GM12801 (cell line): ENCODE data around the gene GRIN1.

Source experiments
- TF ChIP-seq, protein P1 (sequence below): IDR thresholded peaks from one replicate; pipeline ENCODE4 v1.5.1; 2011; ENCODE audit warnings: control low read depth; ENCODE audit not compliant: insufficient read length; ENCODE audit errors: extremely low read depth

The GRIN1 gene

DNA sequence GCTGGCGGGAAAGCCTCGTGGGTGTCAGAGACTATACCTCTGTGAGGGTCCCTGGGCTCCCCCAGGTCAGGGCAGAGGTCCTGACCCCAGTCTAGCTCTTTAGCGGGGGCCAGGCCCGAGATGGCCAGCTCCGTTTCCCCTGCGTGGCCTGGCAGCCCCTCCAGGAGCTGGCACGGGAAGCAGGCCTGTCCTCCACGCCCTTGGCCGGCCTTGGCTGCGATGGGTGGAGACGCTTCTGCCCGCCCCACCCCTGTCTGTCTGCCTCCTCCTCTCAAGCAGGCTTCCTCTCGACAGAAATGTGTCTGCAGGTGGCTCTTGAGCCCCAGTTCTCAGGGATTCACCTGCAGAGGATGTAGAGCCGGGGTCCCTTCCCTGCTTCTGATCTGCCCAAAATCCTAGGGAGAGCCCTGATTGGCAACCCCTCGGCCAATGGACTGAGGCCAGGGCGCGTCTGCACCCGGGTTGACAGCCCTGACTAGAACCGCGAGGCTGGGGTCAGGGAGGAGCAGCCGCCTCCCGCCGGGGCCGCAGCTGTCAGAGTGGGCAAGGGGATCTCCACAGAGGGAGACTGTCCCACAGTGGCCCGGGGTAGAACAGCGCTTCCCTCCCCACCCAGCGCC lies 2.6 kb upstream of the GRIN1 start:
- TF ChIP-seq, protein P1, sequence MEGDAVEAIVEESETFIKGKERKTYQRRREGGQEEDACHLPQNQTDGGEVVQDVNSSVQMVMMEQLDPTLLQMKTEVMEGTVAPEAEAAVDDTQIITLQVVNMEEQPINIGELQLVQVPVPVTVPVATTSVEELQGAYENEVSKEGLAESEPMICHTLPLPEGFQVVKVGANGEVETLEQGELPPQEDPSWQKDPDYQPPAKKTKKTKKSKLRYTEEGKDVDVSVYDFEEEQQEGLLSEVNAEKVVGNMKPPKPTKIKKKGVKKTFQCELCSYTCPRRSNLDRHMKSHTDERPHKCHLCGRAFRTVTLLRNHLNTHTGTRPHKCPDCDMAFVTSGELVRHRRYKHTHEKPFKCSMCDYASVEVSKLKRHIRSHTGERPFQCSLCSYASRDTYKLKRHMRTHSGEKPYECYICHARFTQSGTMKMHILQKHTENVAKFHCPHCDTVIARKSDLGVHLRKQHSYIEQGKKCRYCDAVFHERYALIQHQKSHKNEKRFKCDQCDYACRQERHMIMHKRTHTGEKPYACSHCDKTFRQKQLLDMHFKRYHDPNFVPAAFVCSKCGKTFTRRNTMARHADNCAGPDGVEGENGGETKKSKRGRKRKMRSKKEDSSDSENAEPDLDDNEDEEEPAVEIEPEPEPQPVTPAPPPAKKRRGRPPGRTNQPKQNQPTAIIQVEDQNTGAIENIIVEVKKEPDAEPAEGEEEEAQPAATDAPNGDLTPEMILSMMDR: no peak

DNA sequence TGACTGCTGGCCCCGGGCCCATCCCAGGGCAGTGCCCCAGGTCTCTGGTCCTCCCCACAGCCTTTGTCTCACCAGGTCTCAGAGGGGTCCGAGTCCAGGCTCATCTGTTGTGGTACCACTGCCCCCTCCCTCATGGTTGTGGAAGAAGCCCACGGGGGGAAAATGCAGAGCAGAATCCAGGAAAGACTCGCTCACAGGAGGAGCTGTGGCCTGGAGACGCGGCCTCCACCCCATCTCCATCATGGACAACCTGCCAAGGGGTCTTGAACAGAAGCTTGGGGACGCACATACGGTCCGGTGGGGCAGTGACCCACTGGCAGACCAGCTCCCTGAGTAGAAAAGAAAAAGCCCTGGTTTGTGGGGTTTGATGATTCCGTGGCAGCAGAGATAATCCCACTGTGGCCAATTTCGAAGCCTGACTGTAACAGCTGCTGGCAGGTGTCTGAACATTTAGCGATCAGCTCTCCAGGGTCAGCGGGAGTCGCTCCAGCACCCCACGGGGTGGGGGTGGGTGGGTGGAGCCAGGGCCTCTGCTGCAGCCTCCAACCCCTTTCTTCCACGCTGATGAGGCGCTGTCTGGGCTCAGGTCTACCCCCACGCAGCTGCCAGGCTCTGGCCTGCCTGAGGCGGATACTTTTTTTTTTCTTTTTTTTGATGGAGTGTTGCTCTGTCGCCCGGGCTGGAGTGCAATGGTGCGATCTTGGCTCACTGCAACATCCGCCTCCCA lies 1.9 kb upstream of the GRIN1 start:
- TF ChIP-seq, protein P1: no peak

DNA sequence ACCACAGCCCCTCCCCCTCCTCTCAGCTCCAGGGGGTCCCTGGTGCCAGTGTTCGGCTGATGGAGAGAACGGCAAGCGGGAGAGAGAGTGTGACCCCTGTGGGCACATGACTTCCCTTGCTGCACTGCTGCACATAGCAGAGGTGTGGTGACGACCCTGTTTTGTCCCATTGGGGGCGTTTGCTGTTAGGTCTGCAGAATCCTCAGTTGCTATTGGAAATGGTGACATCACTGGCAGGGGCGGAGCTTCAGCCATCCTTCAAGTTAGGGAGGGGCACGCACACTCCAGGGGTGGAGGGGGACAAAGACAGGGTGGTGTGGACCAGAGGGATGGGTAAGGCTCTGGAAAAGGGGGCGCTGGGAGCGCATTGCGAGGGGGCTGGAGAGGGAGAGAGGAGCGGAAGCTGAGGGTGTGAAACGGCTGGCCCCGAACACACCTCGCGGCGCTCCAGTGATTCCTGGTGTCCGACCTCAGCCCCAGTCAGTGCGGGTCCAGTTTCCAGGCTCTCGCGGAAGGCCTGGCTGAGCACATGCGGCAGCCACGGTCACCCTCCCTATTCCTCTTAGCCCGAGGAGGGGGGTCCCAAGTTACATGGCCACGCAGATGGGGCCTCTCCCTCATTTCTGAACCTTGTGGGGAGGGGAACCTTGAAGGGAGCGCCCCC lies 764 bp upstream of the GRIN1 start:
- TF ChIP-seq, protein P1: no peak

DNA sequence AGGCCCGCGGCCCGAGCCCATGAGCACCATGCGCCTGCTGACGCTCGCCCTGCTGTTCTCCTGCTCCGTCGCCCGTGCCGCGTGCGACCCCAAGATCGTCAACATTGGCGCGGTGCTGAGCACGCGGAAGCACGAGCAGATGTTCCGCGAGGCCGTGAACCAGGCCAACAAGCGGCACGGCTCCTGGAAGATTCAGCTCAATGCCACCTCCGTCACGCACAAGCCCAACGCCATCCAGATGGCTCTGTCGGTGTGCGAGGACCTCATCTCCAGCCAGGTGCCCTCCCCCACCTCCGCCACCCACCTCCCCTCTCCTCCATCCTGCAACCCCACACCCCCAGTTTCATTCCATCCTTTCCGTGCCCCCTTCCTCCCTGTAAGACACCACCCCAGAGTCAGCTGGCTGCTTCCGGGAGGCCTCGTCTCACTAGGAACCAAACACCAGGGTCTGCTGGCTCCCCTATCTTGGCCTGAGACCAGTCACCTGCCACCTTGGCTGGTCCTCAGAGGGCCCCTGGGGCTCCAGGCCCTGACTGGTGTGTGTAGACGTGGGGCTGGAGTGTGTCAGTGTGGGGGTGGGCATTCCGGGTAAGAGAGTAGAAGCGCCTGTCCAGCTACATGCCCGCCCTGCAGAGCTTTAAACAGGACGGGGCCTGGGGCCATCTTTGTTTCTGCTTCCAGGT lies 655 bp downstream of the GRIN1 start:
- TF ChIP-seq, protein P1: no peak

DNA sequence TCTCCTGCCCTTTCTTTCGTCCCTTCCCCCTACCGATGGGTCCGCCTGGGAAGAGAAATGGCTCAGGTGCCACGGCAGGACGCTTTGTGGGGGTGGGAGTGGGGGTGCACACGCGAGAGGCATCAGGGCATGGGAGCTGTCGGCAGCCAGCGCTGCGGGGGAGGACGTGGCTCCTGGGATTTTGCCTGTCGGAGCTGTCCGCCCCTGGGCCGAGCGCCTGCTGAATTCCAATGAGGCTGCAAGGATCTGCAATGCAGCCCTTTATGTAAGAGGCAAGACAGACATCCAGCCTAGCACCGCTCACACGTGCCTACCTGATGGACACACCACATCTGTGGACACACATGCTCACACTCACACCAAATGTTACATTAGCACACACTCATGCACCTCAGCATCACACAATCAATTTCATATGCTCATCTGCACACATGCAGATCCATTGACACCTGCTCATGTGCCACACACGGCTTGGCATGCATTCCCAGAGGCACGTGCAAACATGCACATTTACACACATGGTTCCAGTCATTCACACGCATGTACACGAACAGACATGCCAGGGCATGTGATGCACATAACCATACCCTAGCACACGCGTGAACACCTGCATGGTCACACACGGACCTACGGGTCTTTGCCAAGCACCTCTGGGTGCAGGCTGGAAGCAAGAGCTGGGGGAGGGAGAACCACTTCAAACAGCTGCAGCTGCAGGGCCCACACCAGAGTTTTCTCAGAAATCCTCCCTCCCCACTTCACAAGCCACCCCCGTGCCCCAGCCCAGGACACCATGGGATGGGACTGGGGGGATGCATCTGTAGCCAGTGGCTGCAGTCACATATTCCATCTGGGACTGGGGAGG lies 1.4 kb downstream of the GRIN1 start:
- TF ChIP-seq, protein P1: no peak

DNA sequence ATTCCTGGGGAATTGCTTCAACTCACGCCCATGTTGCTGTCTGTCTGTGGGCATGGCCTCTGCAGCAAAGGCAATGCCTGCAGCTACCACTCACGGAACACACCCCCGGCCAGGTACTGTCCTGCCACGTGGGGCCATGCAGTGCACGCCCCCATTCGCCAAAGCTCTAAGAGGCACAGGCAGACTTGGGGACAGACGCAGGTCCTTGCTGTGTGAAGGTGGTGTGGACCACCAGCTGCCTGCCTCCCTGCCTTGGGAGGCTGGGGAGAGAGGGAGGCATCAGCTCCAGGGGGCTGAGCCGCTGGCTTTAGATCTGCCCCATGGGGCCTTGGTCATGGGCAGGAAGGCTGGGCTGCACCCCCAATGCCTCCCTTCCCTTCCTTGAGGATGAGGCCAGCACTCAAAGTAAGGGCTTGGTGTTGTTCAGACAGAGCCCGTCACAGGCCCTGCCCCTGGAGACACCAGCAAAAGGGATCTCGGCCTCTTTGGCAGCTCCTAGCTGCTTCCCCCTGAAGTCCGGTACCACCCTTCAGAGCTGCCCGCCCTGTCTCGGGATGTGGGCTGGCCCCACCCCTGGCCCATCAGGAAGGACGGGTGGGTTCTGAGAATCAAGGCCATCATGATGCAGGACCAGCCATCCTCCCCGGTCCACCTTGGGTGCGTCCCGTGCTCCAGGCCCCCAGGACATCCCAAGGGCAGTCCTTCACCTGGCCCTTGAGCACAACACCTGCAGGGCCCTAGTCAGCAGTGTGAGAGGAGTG lies 2.3 kb downstream of the GRIN1 start:
- TF ChIP-seq, protein P1: no peak
